HG03025 (cell line): ENCODE results near the gene NUP210.
"Not testable (repeated sequence)": the region's sequence is repeated elsewhere in the genome, so short reads cannot be mapped to it uniquely, and the experiment has no call there.

Experiments
- ATAC-seq: cut with Tn5 transposase; IDR thresholded peaks from one replicate; pipeline ENCODE4 v1.9.1; 2021; ENCODE audit warnings: mild to moderate bottlenecking, moderate library complexity; ENCODE audit not compliant: unreplicated experiment, low FRiP score

NUP210 gene

GRCh38 chr3:13378155-13378554 is 42.0 kb downstream of the NUP210 start:
- ATAC-seq, result no peak

GRCh38 chr3:13377741-13378140 is 42.4 kb downstream of the NUP210 start:
- not testable (repeated sequence) for ATAC-seq

GRCh38 chr3:13377021-13377420 is 43.1 kb downstream of the NUP210 start:
- ATAC-seq, result no peak

GRCh38 chr3:13376091-13376490 is 44.0 kb downstream of the NUP210 start:
- ATAC-seq, result no peak

- no peak for ATAC-seq
These were observed 44.7 kb downstream of the NUP210 start for GRCh38 chr3:13375464-13375863.

GRCh38 chr3:13373975-13374586 is 46.0 kb downstream of the NUP210 start:
- ATAC-seq, result no peak

GRCh38 chr3:13372656-13373055 is 47.5 kb downstream of the NUP210 start:
- no peak for ATAC-seq

- ATAC-seq, result no peak
These were observed 48.0 kb downstream of the NUP210 start for GRCh38 chr3:13372126-13372525.

GRCh38 chr3:13371100-13372075 is 48.7 kb downstream of the NUP210 start:
- no peak for ATAC-seq

GRCh38 chr3:13370609-13371008 is 49.5 kb downstream of the NUP210 start:
- no peak for ATAC-seq

GRCh38 chr3:13370055-13370454 is 50.1 kb downstream of the NUP210 start:
- no peak for ATAC-seq

- no peak for ATAC-seq
These were observed 51.3 kb downstream of the NUP210 start for GRCh38 chr3:13368834-13369233.

- ATAC-seq, result no peak
These were observed 52.4 kb downstream of the NUP210 start for GRCh38 chr3:13367728-13368127.

- no peak for ATAC-seq
These were observed 54.4 kb downstream of the NUP210 start for GRCh38 chr3:13365390-13366379.

GRCh38 chr3:13364602-13365271 is 55.4 kb downstream of the NUP210 start:
- no peak for ATAC-seq

- no peak for ATAC-seq
These were observed 57.6 kb downstream of the NUP210 start for GRCh38 chr3:13362551-13362950.

- ATAC-seq, result no peak
These were observed 60.2 kb downstream of the NUP210 start for GRCh38 chr3:13359916-13360315.

GRCh38 chr3:13358643-13359042 is 61.5 kb downstream of the NUP210 start:
- no peak for ATAC-seq

GRCh38 chr3:13358051-13358450 is 62.1 kb downstream of the NUP210 start:
- ATAC-seq, result no peak

GRCh38 chr3:13357074-13357473 is 63.0 kb downstream of the NUP210 start:
- no peak for ATAC-seq
